HTERT RPE-1 (cell line): ENCODE data around the gene MYCBP.
"Not testable (repeated sequence)": the region's sequence is repeated elsewhere in the genome, so short reads cannot be mapped to it uniquely, and the experiment has no call there.

ENCODE experiments used
- in situ Hi-C: fragments of 300-500 bp; cut with MboI; formaldehyde crosslinking; loops from 4 replicates; pipeline ENCODE4 v1.14.3; 2020; ENCODE audit warnings: low sequenced_read_pairs

The MYCBP gene, protein sequence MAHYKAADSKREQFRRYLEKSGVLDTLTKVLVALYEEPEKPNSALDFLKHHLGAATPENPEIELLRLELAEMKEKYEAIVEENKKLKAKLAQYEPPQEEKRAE

GRCh38 chr1:38873027-38873969, at the start of gene MYCBP:
TSS of gene MYCBP (minus strand) at chr1:38873348. CDS start at chr1:38873305, 43 bp downstream.
- in situ Hi-C loops: no loop called here

GRCh38 chr1:38919130-38919529, 46.0 kb upstream of the MYCBP start:
- in situ Hi-C loops: no loop called here

DNA sequence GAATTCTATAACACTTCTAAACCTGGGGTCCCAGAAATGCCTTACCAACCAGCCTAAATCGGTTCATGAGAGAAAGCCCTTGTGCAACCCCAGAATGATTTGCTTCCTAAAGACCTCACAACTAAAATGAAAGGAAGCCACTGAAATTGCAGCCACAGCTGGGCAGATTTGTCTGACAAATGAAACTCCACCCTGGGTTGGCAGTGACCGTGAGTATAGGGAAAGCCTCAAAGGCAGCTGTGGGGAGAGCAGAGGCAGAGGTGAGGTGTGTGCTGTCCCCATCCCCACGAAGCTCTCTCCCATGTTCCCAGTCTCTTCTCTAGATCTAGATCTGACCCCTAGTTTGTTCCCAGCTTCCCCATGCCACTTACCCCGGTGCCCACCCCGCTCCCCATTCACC, 45.4 kb upstream of the MYCBP start:
- in situ Hi-C loops: no loop called here

- in situ Hi-C loops: no loop called here
Measured at GRCh38 chr1:38917772-38918171, 44.6 kb upstream of the MYCBP start.

GRCh38 chr1:38917337-38917736, 44.2 kb upstream of the MYCBP start:
- in situ Hi-C loops: no loop called here

DNA sequence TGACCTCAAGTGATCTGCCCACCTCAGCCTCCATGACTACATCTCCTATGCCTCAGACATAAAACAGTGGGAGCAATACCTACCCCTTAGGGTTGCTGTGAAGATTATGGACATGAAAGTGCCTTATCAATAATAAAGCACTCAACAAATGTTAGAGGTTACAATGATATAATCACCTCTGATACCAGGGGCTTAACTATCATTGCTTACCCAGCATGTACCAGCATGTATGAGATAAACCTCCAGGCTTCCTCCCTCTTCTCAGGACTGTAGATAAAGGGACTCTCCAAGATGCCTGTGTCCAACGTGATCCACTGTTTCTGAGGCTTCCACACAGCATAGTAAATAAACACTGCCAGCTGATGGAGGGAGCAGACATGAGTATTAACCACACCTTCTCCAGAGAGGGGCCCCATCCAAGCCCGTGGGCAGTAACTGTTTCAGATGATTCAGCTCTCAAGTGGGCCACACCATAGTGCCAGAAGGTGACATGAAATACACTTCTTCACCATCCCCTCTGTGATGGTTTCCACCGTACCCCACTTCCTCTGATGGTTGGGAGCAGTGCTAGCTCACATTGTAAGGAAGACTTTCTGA, 42.3 kb upstream of the MYCBP start:
- in situ Hi-C loops: no loop called here

DNA sequence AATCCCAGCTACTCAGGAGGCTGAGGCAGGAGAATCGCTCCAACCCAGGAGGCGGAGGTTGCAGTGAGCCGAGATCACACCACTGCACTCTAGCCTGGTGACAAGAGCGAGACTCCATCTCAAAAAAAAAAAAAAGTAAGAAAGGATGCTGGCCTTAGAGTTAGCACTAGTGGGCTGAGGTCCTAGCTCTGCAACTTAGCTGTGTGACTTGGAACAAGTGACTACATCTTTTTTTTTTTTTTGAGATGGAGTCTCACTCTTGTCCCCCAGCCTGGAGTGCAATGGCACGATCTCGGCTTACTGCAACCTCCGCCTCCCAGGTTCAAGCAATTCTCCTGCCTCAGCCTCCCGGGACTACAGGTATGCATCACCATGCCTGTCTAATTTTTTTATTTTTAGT, 41.8 kb upstream of the MYCBP start:
- in situ Hi-C loops: not testable (repeated sequence)

DNA sequence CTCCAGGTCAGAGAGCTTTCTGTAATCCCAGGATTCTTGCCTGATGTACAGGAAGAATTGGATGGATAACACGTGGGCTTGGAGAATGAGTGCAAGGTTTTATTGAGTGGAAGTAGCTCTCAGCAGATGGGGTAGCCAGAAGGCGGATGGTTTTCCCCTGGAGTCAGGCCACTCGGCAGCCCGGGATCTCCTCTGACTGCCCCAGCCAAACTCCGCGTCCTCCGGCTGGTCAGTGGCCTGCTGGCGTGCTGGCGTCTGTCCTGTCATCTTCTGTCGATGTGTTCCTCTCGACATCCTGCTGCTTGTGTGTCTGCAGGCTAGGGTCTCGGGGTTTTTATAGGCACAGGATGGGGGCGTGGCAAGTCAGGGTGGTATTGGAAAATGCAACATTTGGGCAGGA, 35.7 kb upstream of the MYCBP start:
- in situ Hi-C loops: no loop called here

- in situ Hi-C loops: no loop called here
Measured at GRCh38 chr1:38905985-38906384, 32.8 kb upstream of the MYCBP start.

DNA sequence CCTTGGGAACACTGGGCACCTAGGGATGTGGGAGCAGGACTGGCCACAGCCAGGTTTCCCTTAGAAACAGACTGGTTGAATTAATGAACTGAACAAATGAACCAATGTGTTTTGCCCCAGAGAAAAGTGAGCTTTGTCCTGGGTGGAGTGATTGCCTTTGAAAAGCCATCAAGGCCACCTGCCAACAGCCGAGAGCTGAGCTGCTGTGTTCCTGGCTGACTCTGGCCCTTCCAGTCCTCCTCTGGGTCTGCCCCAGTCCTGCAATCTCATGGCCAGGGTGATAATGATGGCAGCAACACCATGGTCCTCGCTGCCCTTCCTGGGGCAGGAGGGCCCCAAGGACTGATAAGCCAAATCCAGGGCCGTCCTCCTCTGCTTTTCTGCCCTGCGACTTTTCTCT, 26.4 kb upstream of the MYCBP start:
- in situ Hi-C loops: no loop called here

DNA sequence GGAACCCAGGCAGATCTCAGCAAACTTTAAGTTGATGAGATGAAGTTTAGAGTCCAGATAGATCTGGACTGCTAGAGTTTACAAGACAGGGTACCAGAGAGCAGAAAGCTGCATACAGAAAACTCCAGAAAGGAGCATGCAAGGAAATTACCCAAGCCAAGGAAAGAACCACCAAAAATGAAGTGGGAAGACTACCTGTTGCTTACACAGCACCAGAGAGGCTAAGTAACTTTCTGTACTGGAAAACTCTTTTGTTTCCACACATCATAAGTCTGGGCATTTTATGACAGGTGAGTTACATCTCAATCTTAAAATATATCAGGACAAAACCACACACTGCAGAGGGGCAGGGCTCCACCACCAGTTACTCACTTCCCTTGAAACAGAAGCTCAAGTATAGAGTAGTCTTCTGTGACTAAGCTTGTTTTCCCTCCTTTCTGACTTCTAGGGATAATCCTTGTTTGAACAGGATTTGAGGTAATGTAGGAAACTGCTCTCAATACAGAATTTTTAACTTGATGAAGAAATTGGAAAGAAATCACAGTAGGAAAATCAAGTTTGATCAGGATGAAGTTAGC, 25.6 kb upstream of the MYCBP start:
- in situ Hi-C loops: no loop called here

GRCh38 chr1:38896169-38896568, 23.0 kb upstream of the MYCBP start:
- in situ Hi-C loops: no loop called here

DNA sequence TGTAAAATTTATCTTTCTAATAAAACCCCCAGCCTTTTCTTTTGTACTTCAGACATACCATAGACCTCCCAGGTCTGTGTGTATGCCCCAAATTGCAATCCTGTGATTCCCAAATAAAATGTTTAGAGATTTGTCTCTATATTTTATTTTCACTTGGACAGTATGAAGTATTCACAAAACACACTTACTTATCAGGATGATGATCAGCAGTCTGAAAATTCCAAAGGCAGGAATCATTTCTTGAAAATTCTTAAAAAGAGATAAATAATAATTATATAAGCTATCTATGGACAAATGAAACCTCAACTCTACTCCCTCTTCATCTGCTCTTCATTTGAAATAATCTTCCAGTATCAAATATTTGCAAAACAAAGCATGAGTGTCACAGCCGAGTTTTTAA, 19.8 kb upstream of the MYCBP start:
- in situ Hi-C loops: no loop called here

- in situ Hi-C loops: no loop called here
Measured at GRCh38 chr1:38891753-38892152, 18.6 kb upstream of the MYCBP start.

DNA sequence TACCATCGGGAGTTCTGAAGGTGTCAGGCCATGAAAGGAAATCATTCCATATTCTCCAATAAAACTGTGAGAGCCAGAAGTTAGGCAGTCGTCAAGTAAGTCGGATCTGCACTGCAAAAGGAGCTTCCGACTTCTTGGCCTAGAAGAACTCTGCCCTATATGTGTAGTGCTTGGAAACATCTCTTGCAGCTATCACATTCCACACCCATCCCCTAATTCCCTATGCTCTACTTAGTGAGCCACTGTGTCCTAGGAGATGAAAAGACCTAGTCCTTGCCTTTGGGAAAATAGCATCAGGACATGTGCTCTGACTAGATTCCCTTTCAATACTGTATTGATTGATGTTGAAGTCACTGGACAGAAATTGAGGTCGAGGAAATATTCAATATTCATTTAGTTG, 16.4 kb upstream of the MYCBP start:
- in situ Hi-C loops: no loop called here

- in situ Hi-C loops: no loop called here
Measured at GRCh38 chr1:38888423-38889333, 15.5 kb upstream of the MYCBP start.

- in situ Hi-C loops: no loop called here
Measured at GRCh38 chr1:38885092-38885491, 11.9 kb upstream of the MYCBP start.

DNA sequence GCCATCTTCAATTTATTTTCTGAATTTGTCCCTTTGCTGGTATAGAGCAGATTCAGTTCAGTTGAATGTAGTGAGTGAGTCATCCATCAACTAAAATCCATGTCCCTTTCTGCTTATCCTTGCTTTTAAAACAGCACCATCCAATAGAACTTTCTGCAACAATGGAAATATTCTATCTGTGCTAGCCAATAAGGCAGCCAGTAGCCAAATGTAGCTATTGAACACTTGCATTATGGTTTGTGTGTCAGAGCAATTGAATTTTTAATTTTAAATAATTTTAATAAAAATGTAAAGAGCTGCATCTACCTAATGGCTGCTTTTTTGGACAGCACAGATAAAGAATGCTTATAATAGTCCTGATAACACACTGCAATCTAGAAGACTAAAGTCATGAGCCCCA, 8.3 kb upstream of the MYCBP start, which contains the start of gene GJA9:
TSS of gene GJA9 (minus strand) at position 101 of the 400 bp plus-strand sequence. CDS start 5,489 bp downstream, outside the sequence.
- in situ Hi-C loops: no loop called here

DNA sequence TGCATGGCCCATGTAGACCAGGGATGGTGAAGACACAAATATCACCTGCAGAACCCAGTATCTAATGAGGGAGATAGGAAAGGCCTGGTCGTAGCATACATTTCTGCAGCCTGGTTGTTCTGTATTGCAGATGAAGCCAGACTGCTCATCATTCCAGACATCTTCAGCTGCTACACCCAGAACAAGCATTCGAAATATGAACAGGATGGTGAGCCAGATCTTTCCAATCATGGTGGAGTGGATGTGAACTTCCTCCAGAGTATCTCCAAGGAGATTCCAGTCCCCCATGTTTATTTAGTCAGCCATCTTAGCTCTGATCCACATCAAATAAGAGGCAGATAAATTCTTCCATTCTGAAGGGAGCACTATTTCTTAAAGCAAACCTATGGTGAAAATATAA, 2.7 kb upstream of the MYCBP start:
- in situ Hi-C loops: no loop called here

DNA sequence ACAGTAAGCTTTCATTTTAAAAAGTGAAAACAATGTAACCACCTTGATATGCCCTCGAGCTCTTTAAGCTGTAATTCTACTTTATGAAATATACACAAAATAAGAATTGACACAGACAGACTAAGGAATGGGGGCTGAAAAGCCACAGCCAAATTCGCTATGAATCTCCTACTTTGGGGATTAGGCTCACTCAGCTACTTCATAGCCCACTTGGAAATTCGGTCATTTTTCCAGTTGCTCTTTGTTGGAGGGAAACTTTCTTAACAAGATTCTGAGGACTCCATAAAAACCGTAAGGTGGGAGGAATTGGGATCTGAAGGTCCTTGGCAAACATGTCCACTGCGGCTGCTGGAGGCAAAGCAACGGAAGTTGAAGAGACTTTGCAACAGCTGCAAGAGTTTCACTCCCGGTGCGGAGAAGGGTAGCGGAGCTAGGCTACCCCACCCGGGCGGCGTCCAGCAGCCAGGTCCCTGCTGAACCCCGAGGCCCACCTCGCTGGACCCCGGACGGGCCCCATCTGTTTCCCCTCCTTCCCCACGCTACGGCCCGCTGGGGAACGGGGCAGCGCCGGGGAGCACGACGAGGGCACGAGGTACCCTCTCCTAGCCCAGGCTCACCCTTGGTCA, 634 bp downstream of the MYCBP start:
- in situ Hi-C loops: no loop called here
